Fibroblast of mammary gland (primary cell): ENCODE measurements around the gene PLEKHG2.

Experiments
- DNase-seq: peaks from one replicate; pipeline ENCODE4 v3.0.0-alpha.2; 2010; ENCODE audit warnings: low read depth
- H3K4me3 ChIP-seq: 2 replicates; pipeline ENCODE4 v1.5.1; 2011; ENCODE audit warnings: low read depth, mild to moderate bottlenecking, low read length, moderate library complexity; ENCODE audit not compliant: control insufficient read depth
- TF ChIP-seq, protein P1 (sequence below): conservative IDR thresholded peaks from 2 replicates; pipeline ENCODE4 v1.5.1; 2011; ENCODE audit warnings: low read depth, low read length, inconsistent platforms; ENCODE audit not compliant: control insufficient read depth, insufficient read depth

PLEKHG2 gene

DNA sequence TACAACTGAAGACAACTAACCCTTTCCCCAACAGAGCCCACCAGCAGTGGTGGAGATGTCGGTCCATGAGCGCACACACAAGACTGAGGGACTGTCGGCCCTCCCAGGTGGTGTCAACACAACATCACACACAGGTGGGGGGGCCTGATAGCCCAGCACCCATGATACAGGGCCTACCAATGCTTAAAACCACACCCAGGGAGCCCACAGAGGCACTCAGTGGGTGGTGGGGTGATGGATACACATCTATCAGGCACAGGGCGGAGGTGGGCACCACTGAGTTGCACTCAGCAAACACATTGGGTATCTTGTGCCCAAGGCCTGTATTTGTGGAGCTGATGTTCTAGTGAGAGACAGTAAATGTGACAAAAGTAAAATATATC is 12.8 kb upstream of the PLEKHG2 start:
- H3K4me3 ChIP-seq, result no peak overlapping the region
- TF ChIP-seq, protein P1, sequence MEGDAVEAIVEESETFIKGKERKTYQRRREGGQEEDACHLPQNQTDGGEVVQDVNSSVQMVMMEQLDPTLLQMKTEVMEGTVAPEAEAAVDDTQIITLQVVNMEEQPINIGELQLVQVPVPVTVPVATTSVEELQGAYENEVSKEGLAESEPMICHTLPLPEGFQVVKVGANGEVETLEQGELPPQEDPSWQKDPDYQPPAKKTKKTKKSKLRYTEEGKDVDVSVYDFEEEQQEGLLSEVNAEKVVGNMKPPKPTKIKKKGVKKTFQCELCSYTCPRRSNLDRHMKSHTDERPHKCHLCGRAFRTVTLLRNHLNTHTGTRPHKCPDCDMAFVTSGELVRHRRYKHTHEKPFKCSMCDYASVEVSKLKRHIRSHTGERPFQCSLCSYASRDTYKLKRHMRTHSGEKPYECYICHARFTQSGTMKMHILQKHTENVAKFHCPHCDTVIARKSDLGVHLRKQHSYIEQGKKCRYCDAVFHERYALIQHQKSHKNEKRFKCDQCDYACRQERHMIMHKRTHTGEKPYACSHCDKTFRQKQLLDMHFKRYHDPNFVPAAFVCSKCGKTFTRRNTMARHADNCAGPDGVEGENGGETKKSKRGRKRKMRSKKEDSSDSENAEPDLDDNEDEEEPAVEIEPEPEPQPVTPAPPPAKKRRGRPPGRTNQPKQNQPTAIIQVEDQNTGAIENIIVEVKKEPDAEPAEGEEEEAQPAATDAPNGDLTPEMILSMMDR, result no peak
- DNase-seq, result no peak

- no peak overlapping the region for H3K4me3 ChIP-seq
- DNase-seq, result no peak
- TF ChIP-seq, protein P1, result no peak
These were observed 12.4 kb upstream of the PLEKHG2 start for GRCh38 chr19:39400061-39400460.

DNA sequence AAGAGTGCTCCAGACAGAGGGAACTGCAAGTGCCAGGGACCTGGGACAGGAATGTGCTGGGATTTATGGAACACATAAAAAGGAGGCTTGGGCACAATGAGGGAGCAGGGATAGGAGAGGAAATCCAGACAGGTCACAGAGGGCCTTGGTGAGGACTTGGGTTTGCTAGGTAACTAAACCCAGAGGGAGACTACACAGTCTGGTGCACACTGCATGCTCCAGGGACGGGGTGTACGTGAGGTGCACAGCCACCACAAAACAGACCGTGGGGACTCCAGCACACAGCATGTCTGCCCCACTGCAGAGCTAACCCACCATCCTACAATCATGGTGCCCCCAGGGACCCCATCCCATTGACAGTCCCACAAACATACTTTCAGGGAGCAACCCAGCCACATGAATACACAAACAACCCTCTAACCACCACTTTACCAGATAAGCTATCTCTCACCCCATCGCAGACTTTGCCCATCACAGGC is 11.4 kb upstream of the PLEKHG2 start:
- no peak for DNase-seq
- TF ChIP-seq, protein P1, result no peak
- no peak overlapping the region for H3K4me3 ChIP-seq

DNA sequence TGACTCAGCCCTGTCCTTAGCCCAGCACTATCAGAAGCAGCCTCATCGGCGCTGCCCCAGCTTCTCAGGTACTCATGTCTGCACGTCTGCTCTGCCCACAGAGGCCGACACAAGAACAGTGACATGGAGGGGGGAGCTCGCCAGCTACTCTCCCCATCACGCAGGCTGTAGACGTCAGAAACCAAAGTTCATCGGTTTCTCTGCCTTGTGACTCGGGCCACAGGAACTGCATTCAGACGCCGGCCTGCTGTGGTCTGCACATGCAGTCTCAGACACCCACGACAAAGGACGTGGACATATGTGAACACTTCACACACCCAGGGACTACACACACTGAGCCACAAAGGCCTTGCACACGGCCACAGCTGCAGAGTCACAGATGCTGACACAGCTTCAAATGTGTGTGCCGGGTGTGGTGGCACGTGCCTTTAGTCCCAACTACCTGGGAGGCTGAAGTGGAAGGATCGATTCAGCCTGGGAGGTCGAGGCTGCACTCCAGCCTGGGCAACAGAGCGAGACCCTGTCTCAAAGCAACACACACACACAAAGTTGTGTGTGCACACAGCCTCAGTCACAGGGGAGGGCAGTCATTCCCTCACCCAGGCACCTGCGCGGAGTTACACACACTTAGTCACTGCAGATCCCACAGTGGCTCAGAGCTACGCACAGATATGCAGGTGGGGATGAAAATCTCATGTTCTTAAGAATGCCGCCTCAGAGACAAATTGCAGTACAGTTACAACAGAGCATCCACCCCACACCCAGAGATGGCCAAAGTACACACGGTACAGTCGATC is 10.7 kb upstream of the PLEKHG2 start:
- TF ChIP-seq, protein P1, result no peak
- no peak overlapping the region for H3K4me3 ChIP-seq
- DNase-seq, result peak; percentile 95

GRCh38 chr19:39402346-39403300 is 9.8 kb upstream of the PLEKHG2 start:
- H3K4me3 ChIP-seq, result peak overlapping the region; percentile 43
- TF ChIP-seq, protein P1, result no peak
- DNase-seq, result peak; percentile 94
